ENCODE data around the gene EPN2. TPM values are rescaled to one million over a fixed set of nuclear protein-coding genes. Genes with fewer than 3 reads are reported as not detected.

Gene EPN2
- total and polyA plus RNA-seq, 4 donors: 5.6 to 23.8 (median 12.2) TPM

GRCh38 chr17:19328441-19329061 lies 91.4 kb downstream of the EPN2 start (continued):
- TF ChIP-seq RXRA (IDR thresholded peaks at IDR 0.05) (no peak), HNF4A (conservative IDR thresholded peaks at IDR 0.05) (no peak), GABPA (IDR thresholded peaks at IDR 0.05 in 1 of 2, conservative IDR thresholded peaks at IDR 0.05 in 1 of 2) (no peak), RAD21 (IDR thresholded peaks at IDR 0.05) (no peak)

DNA sequence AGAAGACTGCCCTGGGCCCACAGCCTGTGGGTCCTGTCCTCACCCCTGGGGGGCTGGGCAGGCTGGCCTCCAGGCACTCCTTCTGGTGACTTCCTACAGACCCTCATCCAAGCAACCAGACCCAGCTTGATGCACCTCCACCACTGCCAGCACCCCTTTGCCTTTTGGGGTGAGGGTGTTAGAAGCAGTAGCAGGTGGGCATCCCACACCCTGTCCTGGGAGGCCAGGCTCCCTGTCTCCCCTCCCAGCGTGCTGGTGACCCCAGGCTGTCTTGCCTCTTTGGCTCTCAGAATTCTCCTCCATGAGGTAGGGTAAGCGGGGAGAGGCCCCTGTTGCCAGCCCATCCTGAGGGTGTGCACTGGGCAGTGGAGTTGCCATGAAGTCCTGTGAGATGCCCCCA lies 92.0 kb downstream of the EPN2 start:
- Histone ChIP-seq H3K4me3 (ENCODE audit: low read depth in 1 of 3, low read length in 3 of 3) (no peak overlapping the region), H3K9me3 (ENCODE audit: control insufficient read depth in 4 of 4, low read length in 3 of 4) (peaks cover 0 to 4% (median 0%) of the 10 kb centered on the region in 4 donors), H3K27ac (ENCODE audit: low read depth in 1 of 2, low read length in 2 of 2) (no peak overlapping the region), H3K9ac (ENCODE audit: low read depth in 1 of 2, low read length in 2 of 2) (no peak overlapping the region), H3K4me1 (ENCODE audit: control insufficient read depth in 4 of 4, insufficient read depth in 4 of 4, low read length in 3 of 4) (no peaks in the 10 kb centered on the region), H3K27me3 (ENCODE audit: control insufficient read depth in 4 of 4, insufficient read depth in 4 of 4, low read length in 3 of 4) (no peaks in the 10 kb centered on the region), H3K36me3 (ENCODE audit: control insufficient read depth in 4 of 4, insufficient read depth in 3 of 4, low read depth in 1 of 4, low read length in 3 of 4) (peaks cover 0 to 3% (median 0%) of the 10 kb centered on the region in 4 donors)
- WGBS: 97% methylated on average over 2 of the region's 2 CpGs
- no peak for DNase-seq (ENCODE audit: low spot score)
- TF ChIP-seq, protein P1, sequence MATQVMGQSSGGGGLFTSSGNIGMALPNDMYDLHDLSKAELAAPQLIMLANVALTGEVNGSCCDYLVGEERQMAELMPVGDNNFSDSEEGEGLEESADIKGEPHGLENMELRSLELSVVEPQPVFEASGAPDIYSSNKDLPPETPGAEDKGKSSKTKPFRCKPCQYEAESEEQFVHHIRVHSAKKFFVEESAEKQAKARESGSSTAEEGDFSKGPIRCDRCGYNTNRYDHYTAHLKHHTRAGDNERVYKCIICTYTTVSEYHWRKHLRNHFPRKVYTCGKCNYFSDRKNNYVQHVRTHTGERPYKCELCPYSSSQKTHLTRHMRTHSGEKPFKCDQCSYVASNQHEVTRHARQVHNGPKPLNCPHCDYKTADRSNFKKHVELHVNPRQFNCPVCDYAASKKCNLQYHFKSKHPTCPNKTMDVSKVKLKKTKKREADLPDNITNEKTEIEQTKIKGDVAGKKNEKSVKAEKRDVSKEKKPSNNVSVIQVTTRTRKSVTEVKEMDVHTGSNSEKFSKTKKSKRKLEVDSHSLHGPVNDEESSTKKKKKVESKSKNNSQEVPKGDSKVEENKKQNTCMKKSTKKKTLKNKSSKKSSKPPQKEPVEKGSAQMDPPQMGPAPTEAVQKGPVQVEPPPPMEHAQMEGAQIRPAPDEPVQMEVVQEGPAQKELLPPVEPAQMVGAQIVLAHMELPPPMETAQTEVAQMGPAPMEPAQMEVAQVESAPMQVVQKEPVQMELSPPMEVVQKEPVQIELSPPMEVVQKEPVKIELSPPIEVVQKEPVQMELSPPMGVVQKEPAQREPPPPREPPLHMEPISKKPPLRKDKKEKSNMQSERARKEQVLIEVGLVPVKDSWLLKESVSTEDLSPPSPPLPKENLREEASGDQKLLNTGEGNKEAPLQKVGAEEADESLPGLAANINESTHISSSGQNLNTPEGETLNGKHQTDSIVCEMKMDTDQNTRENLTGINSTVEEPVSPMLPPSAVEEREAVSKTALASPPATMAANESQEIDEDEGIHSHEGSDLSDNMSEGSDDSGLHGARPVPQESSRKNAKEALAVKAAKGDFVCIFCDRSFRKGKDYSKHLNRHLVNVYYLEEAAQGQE (IDR thresholded peaks at IDR 0.05): no peak
- no peak for TF ChIP-seq YY1 (IDR thresholded peaks at IDR 0.05)
- TF ChIP-seq EGR1 (IDR thresholded peaks at IDR 0.05; ENCODE audit: low read depth in 2 of 2): no peak
- TF ChIP-seq FOXA1 (IDR thresholded peaks at IDR 0.05): no peak

- Histone ChIP-seq H3K4me1 (ENCODE audit: control insufficient read depth in 4 of 4, insufficient read depth in 4 of 4, low read length in 3 of 4) (no peaks in the 10 kb centered on the region), H3K4me3 (ENCODE audit: low read depth in 1 of 3, low read length in 3 of 3) (no peak overlapping the region), H3K27ac (ENCODE audit: low read depth in 1 of 2, low read length in 2 of 2) (no peak overlapping the region), H3K27me3 (ENCODE audit: control insufficient read depth in 4 of 4, insufficient read depth in 4 of 4, low read length in 3 of 4) (no peaks in the 10 kb centered on the region), H3K9me3 (ENCODE audit: control insufficient read depth in 4 of 4, low read length in 3 of 4) (peaks cover 0 to 4% (median 0%) of the 10 kb centered on the region in 4 donors), H3K9ac (ENCODE audit: low read depth in 1 of 2, low read length in 2 of 2) (no peak overlapping the region), H3K36me3 (ENCODE audit: control insufficient read depth in 4 of 4, insufficient read depth in 3 of 4, low read depth in 1 of 4, low read length in 3 of 4) (peaks cover 0 to 3% (median 0%) of the 10 kb centered on the region in 4 donors)
- no peak for TF ChIP-seq RXRA (IDR thresholded peaks at IDR 0.05)
- TF ChIP-seq, protein P2, sequence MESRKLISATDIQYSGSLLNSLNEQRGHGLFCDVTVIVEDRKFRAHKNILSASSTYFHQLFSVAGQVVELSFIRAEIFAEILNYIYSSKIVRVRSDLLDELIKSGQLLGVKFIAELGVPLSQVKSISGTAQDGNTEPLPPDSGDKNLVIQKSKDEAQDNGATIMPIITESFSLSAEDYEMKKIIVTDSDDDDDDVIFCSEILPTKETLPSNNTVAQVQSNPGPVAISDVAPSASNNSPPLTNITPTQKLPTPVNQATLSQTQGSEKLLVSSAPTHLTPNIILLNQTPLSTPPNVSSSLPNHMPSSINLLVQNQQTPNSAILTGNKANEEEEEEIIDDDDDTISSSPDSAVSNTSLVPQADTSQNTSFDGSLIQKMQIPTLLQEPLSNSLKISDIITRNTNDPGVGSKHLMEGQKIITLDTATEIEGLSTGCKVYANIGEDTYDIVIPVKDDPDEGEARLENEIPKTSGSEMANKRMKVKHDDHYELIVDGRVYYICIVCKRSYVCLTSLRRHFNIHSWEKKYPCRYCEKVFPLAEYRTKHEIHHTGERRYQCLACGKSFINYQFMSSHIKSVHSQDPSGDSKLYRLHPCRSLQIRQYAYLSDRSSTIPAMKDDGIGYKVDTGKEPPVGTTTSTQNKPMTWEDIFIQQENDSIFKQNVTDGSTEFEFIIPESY (IDR thresholded peaks at IDR 0.05): no peak
- TF ChIP-seq RAD21 (IDR thresholded peaks at IDR 0.05): no peak
- no peak for TF ChIP-seq FOXA2 (IDR thresholded peaks at IDR 0.05)
- no peak for TF ChIP-seq HNF4A (conservative IDR thresholded peaks at IDR 0.05)
- no peak for TF ChIP-seq GABPA (IDR thresholded peaks at IDR 0.05 in 1 of 2, conservative IDR thresholded peaks at IDR 0.05 in 1 of 2)
- 97% methylated on average over 2 of the region's 2 CpGs for WGBS
- no peak for DNase-seq (ENCODE audit: low spot score)
These were observed 92.7 kb downstream of the EPN2 start for GRCh38 chr17:19329839-19330238.

Measured in liver (tissue), 9 donors.